CD4-positive, CD25-positive, alpha-beta regulatory T cell (primary cell): ENCODE measurements around the gene CABCOCO1. TPM values are rescaled to one million over a fixed set of nuclear protein-coding genes. Genes with fewer than 3 reads are reported as not detected.
A peak's percentile ranks its signal among the peaks of the same experiment; 100 is the strongest.

Experiments
- ATAC-seq, 2 donors: fragments of 150-1000 bp; cut with Tn5 transposase; one replicate each; pipeline ENCODE4 v1.10.0; 2021; ENCODE audit warnings: low read depth in 2 of 2, moderate number of reproducible peaks in 2 of 2, moderate library complexity in 1 of 2
- DNase-seq, 3 donors: peaks; one replicate each; pipeline versions ENCODE4 v3.0.0 to v3.0.0-alpha.2; 2012 to 2022; ENCODE audit warnings: mixed read lengths in 1 of 3
- H3K27ac ChIP-seq: one replicate; pipeline ENCODE4 v1.7.0; 2013; ENCODE audit warnings: mild to moderate bottlenecking, low read length; ENCODE audit not compliant: insufficient read depth, poor library complexity, severe bottlenecking
- H3K27me3 ChIP-seq: one replicate; pipeline ENCODE4 v1.7.0; 2013; ENCODE audit warnings: low read length; ENCODE audit not compliant: control insufficient read depth, insufficient read depth
- H3K36me3 ChIP-seq: one replicate; pipeline ENCODE4 v1.7.0; 2013; ENCODE audit warnings: mild to moderate bottlenecking, low read length, moderate library complexity; ENCODE audit not compliant: control insufficient read depth, insufficient read depth
- H3K4me1 ChIP-seq: 2 replicates; pipeline ENCODE4 v1.7.0; 2013; ENCODE audit warnings: mild to moderate bottlenecking, low read length; ENCODE audit not compliant: insufficient read depth, control insufficient read depth, poor library complexity, severe bottlenecking
- H3K4me3 ChIP-seq: one replicate; pipeline ENCODE4 v1.7.0; 2013; ENCODE audit warnings: low read depth, mild to moderate bottlenecking, low read length, moderate library complexity
- H3K9me3 ChIP-seq, 2 experiments: 1 replicate in 1 of 2; 2 replicates in 1 of 2; pipeline ENCODE4 v1.7.0; 2013; ENCODE audit warnings: low read length in 2 of 2, mild to moderate bottlenecking in 1 of 2, moderate library complexity in 1 of 2; ENCODE audit not compliant: control insufficient read depth in 2 of 2
- H3K27ac Mint-ChIP-seq, 3 donors: one replicate each; pipeline ENCODE4 v1.8.0; 2020 to 2022; ENCODE audit warnings: mild to moderate bottlenecking in 3 of 3, mixed read lengths in 3 of 3, moderate library complexity in 2 of 3
- H3K27me3 Mint-ChIP-seq: one replicate; pipeline ENCODE4 v1.8.0; 2022; ENCODE audit warnings: mild to moderate bottlenecking, mixed read lengths
- H3K36me3 Mint-ChIP-seq: one replicate; pipeline ENCODE4 v1.8.0; 2020; ENCODE audit warnings: mixed read lengths
- H3K4me1 Mint-ChIP-seq, 4 donors: one replicate each; pipeline ENCODE4 v1.8.0; 2020 to 2022; ENCODE audit warnings: mixed read lengths in 4 of 4, mild to moderate bottlenecking in 1 of 4
- H3K4me3 Mint-ChIP-seq, 4 donors: one replicate each; pipeline ENCODE4 v1.8.0; 2020 to 2022; ENCODE audit warnings: mild to moderate bottlenecking in 4 of 4, mixed read lengths in 4 of 4, moderate library complexity in 3 of 4
- H3K9me3 Mint-ChIP-seq, 7 donors: one replicate each; pipeline ENCODE4 v1.8.0; 2020 to 2022; ENCODE audit warnings: mixed read lengths in 7 of 7, mild to moderate bottlenecking in 3 of 7, moderate library complexity in 2 of 7
- polyA plus RNA-seq, 4 donors: library from polyadenylated mRNA; unstranded; fragments of 300-500 nt; fragmentation: Illumina TruSeq; gene quantifications; one replicate each; pipeline ENCODE4 v1.2.3, GENCODE V29; 2021
- total RNA-seq: library from RNA; stranded (reverse); gene quantifications from one replicate; pipeline ENCODE4 v1.2.3, GENCODE V29; 2022

Gene CABCOCO1
- total and polyA plus RNA-seq, 5 donors from 2014 or later, result not detected

GRCh38 chr10:61792921-61793320 is 130.2 kb downstream of the CABCOCO1 start:
- no peaks in the 10 kb centered on the region for H3K27me3 ChIP-seq
- Mint-ChIP-seq H3K27me3 (no peaks in the 10 kb centered on the region), H3K27ac (no peak overlapping the region), H3K4me1 (peaks cover 0 to 2% (median 0%) of the 10 kb centered on the region in 4 donors), H3K9me3 (no peaks in the 10 kb centered on the region), H3K36me3 (no peaks in the 10 kb centered on the region), H3K4me3 (no peak overlapping the region)
- DNase-seq (no peak), ATAC-seq (no peak)
- H3K4me3 ChIP-seq, result no peak overlapping the region
- no peaks in the 10 kb centered on the region for H3K4me1 ChIP-seq
- H3K9me3 ChIP-seq, result no peaks in the 10 kb centered on the region
- no peak overlapping the region for H3K27ac ChIP-seq
- H3K36me3 ChIP-seq, result no peaks in the 10 kb centered on the region

DNA sequence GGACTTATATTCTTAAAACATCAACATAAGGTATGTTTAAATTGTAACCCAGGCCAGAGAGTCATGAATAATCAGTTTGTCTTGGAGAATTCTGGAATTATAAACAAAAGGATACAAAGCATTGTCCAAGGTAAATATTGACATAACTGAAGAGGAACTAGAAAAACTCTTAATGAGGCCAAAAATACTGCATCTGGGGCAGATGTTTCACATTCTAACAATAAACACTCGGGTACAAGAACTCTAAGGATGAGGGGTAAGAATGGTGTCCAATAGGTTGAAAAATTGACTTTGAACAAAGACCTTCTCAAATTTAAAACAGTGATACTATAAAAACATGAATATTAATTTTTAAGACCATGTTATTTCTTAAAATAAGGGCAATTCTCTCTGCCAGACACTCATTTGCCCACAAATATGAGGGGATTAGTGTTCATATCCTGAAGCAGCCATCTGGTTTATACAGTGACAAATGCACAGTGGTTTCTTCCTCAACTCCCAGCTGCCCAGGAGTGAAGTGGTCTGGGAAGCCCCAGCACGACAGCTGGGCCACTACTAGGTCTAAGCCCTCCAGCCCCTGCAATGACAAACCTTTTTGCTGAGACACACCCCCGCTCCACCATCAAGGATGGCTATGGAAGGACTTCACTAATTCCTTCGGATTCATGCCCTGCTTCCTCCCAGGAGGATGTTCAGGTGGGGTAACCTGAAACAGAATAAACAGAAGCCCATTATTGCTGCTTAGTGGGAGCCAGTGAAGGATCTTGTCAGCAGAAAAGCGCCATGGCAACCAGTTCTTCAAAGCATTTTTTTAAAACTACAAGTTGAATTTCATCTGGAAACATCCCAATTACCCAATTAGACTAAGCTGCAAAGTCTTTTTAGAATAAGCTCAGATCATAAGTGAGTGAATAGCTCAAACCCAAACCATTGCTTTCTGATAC is 131.3 kb downstream of the CABCOCO1 start:
- Histone ChIP-seq H3K27ac (no peak overlapping the region), H3K4me1 (no peaks in the 10 kb centered on the region), H3K4me3 (no peak overlapping the region), H3K27me3 (no peaks in the 10 kb centered on the region), H3K36me3 (no peaks in the 10 kb centered on the region), H3K9me3 (no peaks in the 10 kb centered on the region)
- no peaks in the 10 kb centered on the region for H3K27me3 Mint-ChIP-seq
- peaks cover 0 to 2% (median 0%) of the 10 kb centered on the region in 7 donors for H3K9me3 Mint-ChIP-seq
- no peak overlapping the region for H3K4me3 Mint-ChIP-seq
- H3K4me1 Mint-ChIP-seq, result peaks cover 0 to 2% (median 0%) of the 10 kb centered on the region in 4 donors
- ATAC-seq (no peak), DNase-seq (no peak)
- H3K36me3 Mint-ChIP-seq, result no peaks in the 10 kb centered on the region
- H3K27ac Mint-ChIP-seq, result no peak overlapping the region

- Histone ChIP-seq H3K4me1 (no peaks in the 10 kb centered on the region), H3K27me3 (no peaks in the 10 kb centered on the region), H3K4me3 (no peak overlapping the region), H3K9me3 (no peaks in the 10 kb centered on the region), H3K36me3 (no peaks in the 10 kb centered on the region), H3K27ac (no peak overlapping the region)
- no peak overlapping the region for H3K4me3 Mint-ChIP-seq
- H3K9me3 Mint-ChIP-seq, result peaks cover 0 to 2% (median 0%) of the 10 kb centered on the region in 7 donors
- DNase-seq (no peak), ATAC-seq (no peak)
- H3K27me3 Mint-ChIP-seq, result no peaks in the 10 kb centered on the region
- no peaks in the 10 kb centered on the region for H3K36me3 Mint-ChIP-seq
- peak overlapping the region in 1 of 3 donors; percentile 33 for H3K27ac Mint-ChIP-seq
- peaks cover 0 to 2% (median 0%) of the 10 kb centered on the region in 4 donors for H3K4me1 Mint-ChIP-seq
Observed at GRCh38 chr10:61795147-61795546, 132.4 kb downstream of the CABCOCO1 start.

DNA sequence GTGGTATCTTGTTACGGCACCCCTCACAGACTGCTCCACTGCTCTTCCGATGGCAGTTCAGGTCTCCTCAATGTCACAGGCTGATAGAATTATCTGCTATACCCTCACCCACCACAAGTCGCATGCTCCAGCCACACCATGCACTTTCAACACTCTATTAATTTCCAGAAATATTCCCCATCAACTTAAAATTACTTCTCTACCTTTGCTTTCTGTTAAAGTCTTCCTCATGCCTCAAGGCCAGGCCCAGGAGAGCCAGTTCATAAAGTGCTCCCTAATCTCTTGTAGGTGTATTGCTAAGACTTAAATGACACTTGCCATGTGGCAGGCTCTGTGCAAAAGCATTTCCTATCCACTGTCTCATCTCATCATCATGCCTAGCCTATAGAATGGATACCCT is 132.8 kb downstream of the CABCOCO1 start:
- Histone ChIP-seq H3K9me3 (no peaks in the 10 kb centered on the region), H3K27me3 (no peaks in the 10 kb centered on the region), H3K27ac (no peak overlapping the region), H3K36me3 (no peaks in the 10 kb centered on the region), H3K4me1 (no peaks in the 10 kb centered on the region), H3K4me3 (no peak overlapping the region)
- Mint-ChIP-seq H3K4me3 (no peak overlapping the region), H3K9me3 (peaks cover 0 to 2% (median 0%) of the 10 kb centered on the region in 7 donors), H3K27me3 (no peaks in the 10 kb centered on the region), H3K36me3 (no peaks in the 10 kb centered on the region), H3K4me1 (peaks cover 0 to 2% (median 0%) of the 10 kb centered on the region in 4 donors), H3K27ac (no peak overlapping the region)
- DNase-seq, result no peak
- no peak for ATAC-seq

GRCh38 chr10:61796785-61797184 is 134.1 kb downstream of the CABCOCO1 start:
- H3K9me3 Mint-ChIP-seq, result peaks cover 0 to 2% (median 0%) of the 10 kb centered on the region in 7 donors
- Histone ChIP-seq H3K27me3 (no peaks in the 10 kb centered on the region), H3K9me3 (no peaks in the 10 kb centered on the region), H3K36me3 (no peaks in the 10 kb centered on the region), H3K4me3 (no peak overlapping the region), H3K4me1 (no peaks in the 10 kb centered on the region), H3K27ac (no peak overlapping the region)
- DNase-seq, result no peak
- H3K4me3 Mint-ChIP-seq, result no peak overlapping the region
- no peaks in the 10 kb centered on the region for H3K27me3 Mint-ChIP-seq
- H3K36me3 Mint-ChIP-seq, result no peaks in the 10 kb centered on the region
- no peak for ATAC-seq
- peaks cover 0 to 2% (median 0%) of the 10 kb centered on the region in 4 donors for H3K4me1 Mint-ChIP-seq
- H3K27ac Mint-ChIP-seq, result peak overlapping the region in 1 of 3 donors; percentile 11

- H3K9me3 ChIP-seq, result no peaks in the 10 kb centered on the region
- no peak overlapping the region for H3K27ac ChIP-seq
- Mint-ChIP-seq H3K27ac (peak overlapping the region in 1 of 3 donors; percentile 64), H3K4me1 (peaks cover 0 to under 1% (median 0%) of the 10 kb centered on the region in 4 donors), H3K9me3 (peaks cover 0 to 2% (median 0%) of the 10 kb centered on the region in 7 donors), H3K4me3 (no peak overlapping the region), H3K27me3 (no peaks in the 10 kb centered on the region), H3K36me3 (no peaks in the 10 kb centered on the region)
- H3K4me1 ChIP-seq, result no peaks in the 10 kb centered on the region
- H3K36me3 ChIP-seq, result no peaks in the 10 kb centered on the region
- ATAC-seq (no peak), DNase-seq (no peak)
- no peaks in the 10 kb centered on the region for H3K27me3 ChIP-seq
- H3K4me3 ChIP-seq, result no peak overlapping the region
Observed at GRCh38 chr10:61797304-61798153, 134.8 kb downstream of the CABCOCO1 start.

GRCh38 chr10:61798713-61799112 is 136.0 kb downstream of the CABCOCO1 start:
- H3K27me3 ChIP-seq, result no peaks in the 10 kb centered on the region
- H3K4me3 ChIP-seq, result no peak overlapping the region
- H3K9me3 ChIP-seq, result no peaks in the 10 kb centered on the region
- no peaks in the 10 kb centered on the region for H3K4me1 ChIP-seq
- DNase-seq (no peak), ATAC-seq (no peak)
- Mint-ChIP-seq H3K27ac (peak overlapping the region in 1 of 3 donors; percentile 64), H3K36me3 (no peaks in the 10 kb centered on the region), H3K27me3 (no peaks in the 10 kb centered on the region), H3K4me1 (no peaks in the 10 kb centered on the region), H3K9me3 (peaks cover 0 to 2% (median 0%) of the 10 kb centered on the region in 7 donors), H3K4me3 (no peak overlapping the region)
- H3K36me3 ChIP-seq, result no peaks in the 10 kb centered on the region
- no peak overlapping the region for H3K27ac ChIP-seq
